ENCODE results near the gene PDE11A. TPM values are rescaled to one million over a fixed set of nuclear protein-coding genes. Genes with fewer than 3 reads are reported as not detected.

Gene PDE11A
- total and polyA plus RNA-seq, 2 of the 13 experiments (the other 11 are each of a cell fraction or from before 2014, with no cell fraction given) = 1.2 to 1.7 TPM

DNA sequence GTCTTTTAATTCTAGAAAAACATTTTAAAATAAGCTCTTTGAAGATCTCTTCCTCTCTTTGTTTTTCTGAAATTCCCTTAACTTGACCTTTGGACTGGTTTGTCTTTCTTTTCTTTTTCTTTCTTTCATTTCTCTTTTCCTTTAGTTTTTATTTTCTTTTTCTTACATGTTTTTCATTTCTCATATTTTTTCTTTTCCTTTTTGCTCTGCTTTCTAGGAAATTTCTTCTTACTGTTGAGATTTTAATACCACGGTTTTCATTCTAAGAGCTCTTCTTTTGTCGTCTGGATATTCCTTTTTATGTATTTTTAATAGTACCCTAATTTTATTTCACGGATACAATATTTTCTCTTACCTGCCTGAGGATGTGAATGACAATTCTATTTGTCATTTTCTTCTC, 342.2 kb downstream of the PDE11A start:
- H2AFZ ChIP-seq (ENCODE audit: low read length) = no peak overlapping the region
- in situ Hi-C loops (cut with HindIII; ENCODE audit: extremely low pct_ligation_motif_present, low pct_unique_long_range_greater_than_20kb) (no loop called here), intact Hi-C loops (cut with micrococcal nuclease; ENCODE audit: unreplicated experiment) (no loop called here)
- H3K9ac ChIP-seq (ENCODE audit: insufficient read depth, low read depth, low read length) = no peak overlapping the region
- no peak for ATAC-seq
- H3K27ac ChIP-seq (ENCODE audit: extremely low read length, insufficient read depth, low read length) = no peak overlapping the region
- no peak for DNase-seq (ENCODE audit: low spot score)
- H3K9me3 ChIP-seq (ENCODE audit: low read length) = no peaks in the 10 kb centered on the region
- no peaks in the 10 kb centered on the region for H3K36me3 ChIP-seq (replicated peaks in 1 of 2; ENCODE audit: control insufficient read depth in 1 of 2, insufficient read depth in 2 of 2, low read length in 2 of 2)
- H3K79me2 ChIP-seq (ENCODE audit: insufficient read depth, low read length) = no peaks in the 10 kb centered on the region
- no peak for FAIRE-seq
- no peaks in the 10 kb centered on the region for H3K4me1 ChIP-seq (ENCODE audit: insufficient read depth, low read length)
- ChIA-PET CTCF (ENCODE audit: low intra/inter-chr PET ratio, low total read pairs) (interaction anchor here (0.7 kb wide), 1 partner anchor 107 kb away, joined by 3 read pairs; no protein-coding TSS in a partner anchor), POLR2A (no interaction called here)
- BruUV-seq (replicated peaks) = no TSS peak
- H3K4me3 ChIP-seq (replicated peaks in 1 of 3; ENCODE audit: insufficient read depth in 1 of 3, low read depth in 2 of 3, low read length in 3 of 3) = no peak overlapping the region
- no peaks in the 10 kb centered on the region for H3K27me3 ChIP-seq (ENCODE audit: control insufficient read depth in 1 of 2, insufficient read depth in 2 of 2, low read length in 2 of 2)
- no peak overlapping the region for H3K4me2 ChIP-seq (ENCODE audit: low read depth, low read length)
- no peaks in the 10 kb centered on the region for H4K20me1 ChIP-seq (ENCODE audit: insufficient read depth, low read length)
- WGBS (ENCODE audit: low lambda C conversion rate) = 60% methylated on average over 3 of the region's 3 CpGs
- no peak for TF ChIP-seq SALL2 (CRISPR knock-in tag; IDR thresholded peaks at IDR 0.05)
- TF ChIP-seq, protein P1, sequence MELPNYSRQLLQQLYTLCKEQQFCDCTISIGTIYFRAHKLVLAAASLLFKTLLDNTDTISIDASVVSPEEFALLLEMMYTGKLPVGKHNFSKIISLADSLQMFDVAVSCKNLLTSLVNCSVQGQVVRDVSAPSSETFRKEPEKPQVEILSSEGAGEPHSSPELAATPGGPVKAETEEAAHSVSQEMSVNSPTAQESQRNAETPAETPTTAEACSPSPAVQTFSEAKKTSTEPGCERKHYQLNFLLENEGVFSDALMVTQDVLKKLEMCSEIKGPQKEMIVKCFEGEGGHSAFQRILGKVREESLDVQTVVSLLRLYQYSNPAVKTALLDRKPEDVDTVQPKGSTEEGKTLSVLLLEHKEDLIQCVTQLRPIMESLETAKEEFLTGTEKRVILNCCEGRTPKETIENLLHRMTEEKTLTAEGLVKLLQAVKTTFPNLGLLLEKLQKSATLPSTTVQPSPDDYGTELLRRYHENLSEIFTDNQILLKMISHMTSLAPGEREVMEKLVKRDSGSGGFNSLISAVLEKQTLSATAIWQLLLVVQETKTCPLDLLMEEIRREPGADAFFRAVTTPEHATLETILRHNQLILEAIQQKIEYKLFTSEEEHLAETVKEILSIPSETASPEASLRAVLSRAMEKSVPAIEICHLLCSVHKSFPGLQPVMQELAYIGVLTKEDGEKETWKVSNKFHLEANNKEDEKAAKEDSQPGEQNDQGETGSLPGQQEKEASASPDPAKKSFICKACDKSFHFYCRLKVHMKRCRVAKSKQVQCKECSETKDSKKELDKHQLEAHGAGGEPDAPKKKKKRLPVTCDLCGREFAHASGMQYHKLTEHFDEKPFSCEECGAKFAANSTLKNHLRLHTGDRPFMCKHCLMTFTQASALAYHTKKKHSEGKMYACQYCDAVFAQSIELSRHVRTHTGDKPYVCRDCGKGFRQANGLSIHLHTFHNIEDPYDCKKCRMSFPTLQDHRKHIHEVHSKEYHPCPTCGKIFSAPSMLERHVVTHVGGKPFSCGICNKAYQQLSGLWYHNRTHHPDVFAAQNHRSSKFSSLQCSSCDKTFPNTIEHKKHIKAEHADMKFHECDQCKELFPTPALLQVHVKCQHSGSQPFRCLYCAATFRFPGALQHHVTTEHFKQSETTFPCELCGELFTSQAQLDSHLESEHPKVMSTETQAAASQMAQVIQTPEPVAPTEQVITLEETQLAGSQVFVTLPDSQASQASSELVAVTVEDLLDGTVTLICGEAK (IDR thresholded peaks at IDR 0.05) = no peak
- TF ChIP-seq, protein P1 (CRISPR knock-in tag; IDR thresholded peaks at IDR 0.05) = no peak
- TF ChIP-seq FOXO4 (CRISPR knock-in tag; conservative IDR thresholded peaks at IDR 0.05) = no peak
- TF ChIP-seq SNAI1 (CRISPR knock-in tag; IDR thresholded peaks at IDR 0.05; ENCODE audit: borderline replicate concordance) = no peak
- TF ChIP-seq ZBTB14 (CRISPR knock-in tag; IDR thresholded peaks at IDR 0.05) = no peak
- no peak for TF ChIP-seq HDAC1 (CRISPR knock-in tag; IDR thresholded peaks at IDR 0.05)
- TF ChIP-seq ZNF816 (CRISPR knock-in tag; IDR thresholded peaks at IDR 0.05; ENCODE audit: borderline replicate concordance) = no peak
- TF ChIP-seq SP5 (CRISPR knock-in tag; IDR thresholded peaks at IDR 0.05; ENCODE audit: borderline replicate concordance, low read depth) = no peak
- TF ChIP-seq TAF1 (CRISPR knock-in tag; IDR thresholded peaks at IDR 0.05) = no peak
- TF ChIP-seq SATB2 (CRISPR knock-in tag; IDR thresholded peaks at IDR 0.05) = no peak
- no peak for TF ChIP-seq RFXAP (CRISPR knock-in tag; IDR thresholded peaks at IDR 0.05; ENCODE audit: borderline replicate concordance)
- no peak for TF ChIP-seq DR1 (CRISPR knock-in tag; IDR thresholded peaks at IDR 0.05)
- TF ChIP-seq ZNF20 (CRISPR knock-in tag; IDR thresholded peaks at IDR 0.05) = no peak
- TF ChIP-seq, protein P2, sequence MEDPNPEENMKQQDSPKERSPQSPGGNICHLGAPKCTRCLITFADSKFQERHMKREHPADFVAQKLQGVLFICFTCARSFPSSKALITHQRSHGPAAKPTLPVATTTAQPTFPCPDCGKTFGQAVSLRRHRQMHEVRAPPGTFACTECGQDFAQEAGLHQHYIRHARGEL (CRISPR knock-in tag; IDR thresholded peaks at IDR 0.05) = no peak
